ENCODE results near the gene CYP46A1. TPM values are rescaled to one million over a fixed set of nuclear protein-coding genes. Genes with fewer than 3 reads are reported as not detected.

The CYP46A1 gene
- total and polyA plus RNA-seq, 2 donors from 2014 or later, result 0.82 to 2.5 TPM

GRCh38 chr14:99717682-99718013 lies 33.5 kb downstream of the CYP46A1 start:
- Histone ChIP-seq H3K9me3 (ENCODE audit: control insufficient read depth in 2 of 3, insufficient read depth in 1 of 3, low read length in 3 of 3) (no peaks in the 10 kb centered on the region), H3K27me3 (ENCODE audit: control insufficient read depth, insufficient read depth, low read length) (no peaks in the 10 kb centered on the region), H3K9ac (ENCODE audit: low read length in 3 of 3) (no peak overlapping the region), H3K4me1 (ENCODE audit: control insufficient read depth in 2 of 3, insufficient read depth in 2 of 3, low read depth in 1 of 3, low read length in 3 of 3) (no peaks in the 10 kb centered on the region), H3K27ac (ENCODE audit: low read depth in 2 of 2, low read length in 2 of 2) (no peak overlapping the region), H3K4me3 (ENCODE audit: low read length in 3 of 3) (no peak overlapping the region), H3K36me3 (ENCODE audit: control insufficient read depth in 2 of 3, insufficient read depth in 3 of 3, low read length in 3 of 3) (no peaks in the 10 kb centered on the region)
- no peak for DNase-seq
- intact Hi-C loops (cut with DNase I), result no loop called here
- FAIRE-seq, result no peak
- TF ChIP-seq CTCF (IDR thresholded peaks at IDR 0.05; ENCODE audit: borderline replicate concordance, extremely low read depth, insufficient read depth), result no peak

GRCh38 chr14:99718031-99718810 lies 34.1 kb downstream of the CYP46A1 start:
- Histone ChIP-seq H3K9me3 (ENCODE audit: control insufficient read depth in 2 of 3, insufficient read depth in 1 of 3, low read length in 3 of 3) (no peaks in the 10 kb centered on the region), H3K4me3 (ENCODE audit: low read length in 3 of 3) (no peak overlapping the region), H3K27me3 (ENCODE audit: control insufficient read depth, insufficient read depth, low read length) (no peaks in the 10 kb centered on the region), H3K27ac (ENCODE audit: low read depth in 2 of 2, low read length in 2 of 2) (no peak overlapping the region), H3K4me1 (ENCODE audit: control insufficient read depth in 2 of 3, insufficient read depth in 2 of 3, low read depth in 1 of 3, low read length in 3 of 3) (no peaks in the 10 kb centered on the region), H3K9ac (ENCODE audit: low read length in 3 of 3) (no peak overlapping the region), H3K36me3 (ENCODE audit: control insufficient read depth in 2 of 3, insufficient read depth in 3 of 3, low read length in 3 of 3) (no peaks in the 10 kb centered on the region)
- DNase-seq, result peak in 1 of 5 donors; percentile 57
- intact Hi-C loops (cut with DNase I), result no loop called here
- no peak for FAIRE-seq
- no peak for TF ChIP-seq CTCF (IDR thresholded peaks at IDR 0.05; ENCODE audit: borderline replicate concordance, extremely low read depth, insufficient read depth)

GRCh38 chr14:99718811-99719192 lies 34.7 kb downstream of the CYP46A1 start:
- Histone ChIP-seq H3K36me3 (ENCODE audit: control insufficient read depth in 2 of 3, insufficient read depth in 3 of 3, low read length in 3 of 3) (no peaks in the 10 kb centered on the region), H3K4me3 (ENCODE audit: low read length in 3 of 3) (no peak overlapping the region), H3K4me1 (ENCODE audit: control insufficient read depth in 2 of 3, insufficient read depth in 2 of 3, low read depth in 1 of 3, low read length in 3 of 3) (no peaks in the 10 kb centered on the region), H3K27ac (ENCODE audit: low read depth in 2 of 2, low read length in 2 of 2) (no peak overlapping the region), H3K27me3 (ENCODE audit: control insufficient read depth, insufficient read depth, low read length) (no peaks in the 10 kb centered on the region), H3K9ac (ENCODE audit: low read length in 3 of 3) (no peak overlapping the region), H3K9me3 (ENCODE audit: control insufficient read depth in 2 of 3, insufficient read depth in 1 of 3, low read length in 3 of 3) (no peaks in the 10 kb centered on the region)
- intact Hi-C loops (cut with DNase I), result no loop called here
- no peak for FAIRE-seq
- DNase-seq, result no peak
- no peak for TF ChIP-seq CTCF (IDR thresholded peaks at IDR 0.05; ENCODE audit: borderline replicate concordance, extremely low read depth, insufficient read depth)
